Loucy (cell line): ENCODE results near the gene ADAMTS6.

Experiments
- EZH2phosphoT487 ChIP-seq: fragments of 200-600 bp; IDR thresholded peaks from 2 replicates; pipeline ENCODE4 v1.6.1; 2018; ENCODE audit warnings: antibody characterized with exemption, mild to moderate bottlenecking, moderate library complexity, borderline replicate concordance
- TF ChIP-seq, protein P1 (sequence below): fragments of 200-600 bp; sonication (generic); conservative IDR thresholded peaks from 2 replicates; pipeline ENCODE4 v1.5.1; 2014; ENCODE audit warnings: mild to moderate bottlenecking, antibody characterized with exemption, low read length

DNA sequence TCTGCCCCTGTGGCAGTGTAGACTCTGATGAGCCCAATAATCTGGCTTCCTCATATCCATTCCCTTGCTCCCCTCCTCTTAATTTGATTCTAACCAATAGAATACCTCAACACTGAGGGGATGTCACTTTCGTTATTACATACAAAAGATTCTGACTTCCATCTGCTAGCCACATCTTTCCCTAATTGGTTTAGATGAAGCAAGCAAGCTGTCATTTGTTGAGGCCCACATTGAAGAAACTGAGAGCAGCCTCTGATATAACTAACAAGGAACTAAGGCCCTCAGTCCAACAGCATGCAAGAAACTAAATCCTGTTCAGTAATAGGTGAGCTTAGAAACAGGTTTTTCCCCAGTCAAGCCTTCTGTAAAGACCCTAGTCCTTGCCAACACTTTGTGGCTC, 5.8 kb downstream of the ADAMTS6 start:
- TF ChIP-seq, protein P1, sequence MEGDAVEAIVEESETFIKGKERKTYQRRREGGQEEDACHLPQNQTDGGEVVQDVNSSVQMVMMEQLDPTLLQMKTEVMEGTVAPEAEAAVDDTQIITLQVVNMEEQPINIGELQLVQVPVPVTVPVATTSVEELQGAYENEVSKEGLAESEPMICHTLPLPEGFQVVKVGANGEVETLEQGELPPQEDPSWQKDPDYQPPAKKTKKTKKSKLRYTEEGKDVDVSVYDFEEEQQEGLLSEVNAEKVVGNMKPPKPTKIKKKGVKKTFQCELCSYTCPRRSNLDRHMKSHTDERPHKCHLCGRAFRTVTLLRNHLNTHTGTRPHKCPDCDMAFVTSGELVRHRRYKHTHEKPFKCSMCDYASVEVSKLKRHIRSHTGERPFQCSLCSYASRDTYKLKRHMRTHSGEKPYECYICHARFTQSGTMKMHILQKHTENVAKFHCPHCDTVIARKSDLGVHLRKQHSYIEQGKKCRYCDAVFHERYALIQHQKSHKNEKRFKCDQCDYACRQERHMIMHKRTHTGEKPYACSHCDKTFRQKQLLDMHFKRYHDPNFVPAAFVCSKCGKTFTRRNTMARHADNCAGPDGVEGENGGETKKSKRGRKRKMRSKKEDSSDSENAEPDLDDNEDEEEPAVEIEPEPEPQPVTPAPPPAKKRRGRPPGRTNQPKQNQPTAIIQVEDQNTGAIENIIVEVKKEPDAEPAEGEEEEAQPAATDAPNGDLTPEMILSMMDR: no peak
- TF ChIP-seq EZH2phosphoT487: no peak
